IMR-90 (cell line): ENCODE data around the gene NRXN2. TPM values are rescaled to one million over a fixed set of nuclear protein-coding genes. Genes with fewer than 3 reads are reported as not detected.

ENCODE experiments used
- ATAC-seq: fragments of 200-7000 bp; cut with Tn5 transposase; 2 replicates; pipeline ENCODE4 v1.9.1; 2020; ENCODE audit warnings: low read depth, mild to moderate bottlenecking, moderate library complexity
- BruUV-seq: library from RNA; stranded (reverse); fragments of 400-500 nt; replicated peaks from 2 replicates; lab custom pipeline; 2021; lab: Mats Ljungman, UMichigan
- CTCF ChIA-PET: fragments of 300-600 bp; formaldehyde crosslinking; extraction: SDS; loops from one replicate; lab custom pipeline; 2021; ENCODE audit warnings: antibody characterized with exemption; lab: Yijun Ruan, JAX
- POLR2A ChIA-PET: fragments of 300-600 bp; sonication (Branson Sonifier 250); formaldehyde crosslinking; loops from one replicate; lab custom pipeline; 2022; ENCODE audit warnings: antibody characterized with exemption; ENCODE audit not compliant: unreplicated experiment; lab: Charles Lee
- DNase-seq: peaks from one replicate; pipeline ENCODE4 v3.0.0; 2013
- H2AFZ ChIP-seq: replicated peaks from 2 replicates; pipeline ENCODE3; 2013; ENCODE audit warnings: low read length, mild to moderate bottlenecking; ENCODE audit not compliant: poor library complexity
- H2AK5ac ChIP-seq: 2 replicates; pipeline ENCODE4 v1.6.1; 2013; ENCODE audit warnings: low read depth, low read length, inconsistent platforms
- H2AK9ac ChIP-seq: replicated peaks from 2 replicates; pipeline ENCODE3; 2013; ENCODE audit warnings: mild to moderate bottlenecking, low read depth, low read length, moderate library complexity; ENCODE audit not compliant: poor library complexity
- H2BK120ac ChIP-seq: 2 replicates; pipeline ENCODE4 v1.6.1; 2013; ENCODE audit warnings: low read depth, low read length, inconsistent platforms
- H2BK15ac ChIP-seq: 3 replicates; pipeline ENCODE4 v1.6.1; 2013; ENCODE audit warnings: low read depth, low read length, inconsistent platforms
- H2BK20ac ChIP-seq: 2 replicates; pipeline ENCODE4 v1.6.1; 2013; ENCODE audit warnings: low read depth, mild to moderate bottlenecking, inconsistent platforms, low read length, moderate library complexity
- H2BK5ac ChIP-seq: 2 replicates; pipeline ENCODE4 v1.6.1; 2013; ENCODE audit warnings: mild to moderate bottlenecking, low read depth, low read length, inconsistent platforms; ENCODE audit not compliant: poor library complexity, severe bottlenecking
- H3K14ac ChIP-seq: replicated peaks from 2 replicates; pipeline ENCODE4 v1.6.1; 2013; ENCODE audit warnings: low read depth, low read length, inconsistent platforms
- H3K18ac ChIP-seq: 2 replicates; pipeline ENCODE4 v1.6.1; 2013; ENCODE audit warnings: low read depth, low read length, control low read depth
- H3K23ac ChIP-seq: 2 replicates; pipeline ENCODE4 v1.6.1; 2013; ENCODE audit warnings: low read depth, low read length, inconsistent platforms
- H3K27ac ChIP-seq: 2 replicates; pipeline ENCODE4 v1.5.1; 2013; ENCODE audit warnings: mild to moderate bottlenecking, control low read depth, low read length; ENCODE audit not compliant: insufficient read depth
- H3K27me3 ChIP-seq: 2 replicates; pipeline ENCODE4 v1.6.1; 2013; ENCODE audit warnings: low read length; ENCODE audit not compliant: control insufficient read depth, insufficient read depth
- H3K36me3 ChIP-seq: 2 replicates; pipeline ENCODE4 v1.6.1; 2013; ENCODE audit warnings: low read length, mixed read lengths; ENCODE audit not compliant: control insufficient read depth, insufficient read depth
- H3K4ac ChIP-seq: 2 replicates; pipeline ENCODE4 v1.6.1; 2013; ENCODE audit warnings: low read depth, low read length, inconsistent platforms
- H3K4me1 ChIP-seq: 2 replicates; pipeline ENCODE4 v1.6.1; 2013; ENCODE audit warnings: low read length, mixed read lengths; ENCODE audit not compliant: control insufficient read depth, insufficient read depth
- H3K4me2 ChIP-seq: 2 replicates; pipeline ENCODE4 v1.6.1; 2013; ENCODE audit warnings: low read depth, mild to moderate bottlenecking, control low read depth, low read length, moderate library complexity
- H3K4me3 ChIP-seq: 2 replicates; pipeline ENCODE4 v1.5.1; 2013; ENCODE audit warnings: low read depth, mild to moderate bottlenecking, control low read depth, low read length, moderate library complexity; ENCODE audit not compliant: insufficient read depth
- H3K56ac ChIP-seq: 2 replicates; pipeline ENCODE4 v1.6.1; 2013; ENCODE audit warnings: low read length, inconsistent platforms; ENCODE audit not compliant: insufficient read depth; ENCODE audit errors: extremely low read depth
- H3K79me1 ChIP-seq, 2 experiments: 2 replicates each; pipeline ENCODE4 v1.6.1; 2013; ENCODE audit warnings: low read length in 2 of 2, inconsistent platforms in 1 of 2, low read depth in 1 of 2
- H3K9ac ChIP-seq: 2 replicates; pipeline ENCODE4 v1.6.1; 2013; ENCODE audit warnings: low read depth, low read length, control low read depth
- H3K9me1 ChIP-seq: 2 replicates; pipeline ENCODE4 v1.6.1; 2013; ENCODE audit warnings: low read length, inconsistent platforms; ENCODE audit not compliant: insufficient read depth
- H3K9me3 ChIP-seq: 2 replicates; pipeline ENCODE4 v1.6.1; 2013; ENCODE audit warnings: low read length; ENCODE audit not compliant: control insufficient read depth, insufficient read depth
- H4K20me1 ChIP-seq: 2 replicates; pipeline ENCODE4 v1.6.1; 2013; ENCODE audit warnings: low read length, inconsistent platforms; ENCODE audit not compliant: insufficient read depth
- H4K5ac ChIP-seq: 2 replicates; pipeline ENCODE4 v1.6.1; 2013; ENCODE audit warnings: mild to moderate bottlenecking, low read depth, low read length, control low read depth
- H4K8ac ChIP-seq, 2 experiments: 2 replicates each; pipeline ENCODE4 v1.6.1; 2013; ENCODE audit warnings: low read depth in 2 of 2, low read length in 2 of 2, control low read depth in 1 of 2, inconsistent platforms in 1 of 2
- H4K91ac ChIP-seq: 2 replicates; pipeline ENCODE4 v1.6.1; 2013; ENCODE audit warnings: low read depth, low read length, inconsistent platforms; ENCODE audit not compliant: insufficient read depth
- BHLHE40 ChIP-seq: fragments of 150-350 bp; IDR thresholded peaks from 2 replicates; pipeline ENCODE4 v1.6.1; 2016; ENCODE audit warnings: mild to moderate bottlenecking, low read depth, low read length
- CHD1 ChIP-seq: IDR thresholded peaks from 2 replicates; pipeline ENCODE4 v1.6.1; 2012; ENCODE audit warnings: low read depth, low read length, improper control_type of control experiment
- ELK1 ChIP-seq: fragments of 150-350 bp; IDR thresholded peaks from 2 replicates; pipeline ENCODE4 v1.6.1; 2016; ENCODE audit warnings: low read depth, mild to moderate bottlenecking, low read length, moderate library complexity, borderline replicate concordance
- MAZ ChIP-seq: IDR thresholded peaks from 2 replicates; pipeline ENCODE4 v1.6.1; 2012; ENCODE audit warnings: low read depth, mild to moderate bottlenecking, low read length, improper control_type of control experiment, moderate library complexity, borderline replicate concordance
- NFE2L2 ChIP-seq: fragments of 150-350 bp; IDR thresholded peaks from 2 replicates; pipeline ENCODE4 v1.6.1; 2016; ENCODE audit warnings: low read depth, mild to moderate bottlenecking, low read length
- SMC3 ChIP-seq: fragments of 150-350 bp; IDR thresholded peaks from 2 replicates; pipeline ENCODE4 v1.6.1; 2016; ENCODE audit warnings: low read depth, mild to moderate bottlenecking, antibody characterized with exemption, low read length, moderate library complexity
- WGBS, 2 experiments: methylation state at CpG; one replicate each; pipeline versions ENCODE4 v1.1.5 to v1.1.7; 2013; ENCODE audit warnings: missing lambda C conversion rate in 2 of 2; ENCODE audit not compliant: insufficient read length in 1 of 2; ENCODE audit errors: extremely low coverage in 2 of 2; 5-methylcytosine and 5-hydroxymethylcytosine counted together
- dilution Hi-C: fragments of 300-500 bp; cut with HindIII; formaldehyde crosslinking; loops from one replicate; pipeline ENCODE4 v1.14.3; 2018; ENCODE audit warnings: low sequenced_read_pairs; ENCODE audit not compliant: unreplicated experiment
- in situ Hi-C: fragments of 300-500 bp; cut with MboI; formaldehyde crosslinking; loops from 3 replicates; pipeline ENCODE4 v1.14.3; 2019; ENCODE audit warnings: low sequenced_read_pairs, inconsistent platforms, mixed read lengths
- intact Hi-C: fragments of 100-400 bp; cut with micrococcal nuclease; formaldehyde crosslinking; loops from 2 replicates; pipeline ENCODE4 v1.10.0; 2022
- polyA plus RNA-seq, 3 experiments: library from polyadenylated mRNA; depleted of rRNA; stranded (reverse); fragments of >200 nt; gene quantifications; 2 replicates each; pipeline ENCODE4 v1.2.3, GENCODE V29; 2012; ENCODE audit warnings: low replicate concordance in 1 of 3
- total RNA-seq: library from RNA; depleted of rRNA; stranded (reverse); fragments of >200 nt; gene quantifications from 2 replicates; pipeline ENCODE4 v1.2.3, GENCODE V29; 2012

NRXN2 gene
- total and polyA plus RNA-seq, 2 of the 4 experiments (the other 2 are of a cell fraction), result 0.18 to 0.22 TPM

DNA sequence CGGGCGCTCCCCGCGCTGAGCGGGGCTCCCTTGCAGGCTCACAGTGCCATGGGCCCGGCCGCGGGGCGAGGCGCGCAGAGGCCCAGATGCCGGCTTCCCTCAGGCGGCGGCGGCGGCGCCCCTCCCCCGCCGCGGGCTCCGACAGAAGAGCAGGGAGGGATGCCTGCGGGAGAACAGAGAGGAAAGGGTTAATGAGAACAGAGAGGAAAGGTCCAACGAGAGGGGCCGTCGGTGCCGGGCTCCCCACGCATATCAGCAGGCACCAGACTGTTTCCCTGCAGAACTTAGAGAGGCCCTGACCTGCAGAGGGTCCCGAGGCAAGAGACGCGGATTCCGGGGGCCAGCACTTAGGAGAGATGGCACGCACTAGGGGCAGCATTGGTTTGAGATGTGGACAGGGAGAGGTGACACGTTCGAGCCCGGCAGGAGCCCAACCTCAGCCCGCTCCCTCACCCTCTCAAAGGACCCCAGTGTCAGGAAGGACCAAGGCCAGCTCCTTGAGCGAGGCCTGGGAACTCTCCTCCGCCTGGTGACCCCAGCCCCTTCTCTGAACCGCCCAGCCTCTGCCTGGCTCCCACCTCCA lies 9.1 kb downstream of the NRXN2 start:
- Histone ChIP-seq H3K4ac (no peak overlapping the region), H2BK15ac (no peak overlapping the region), H3K9me3 (no peaks in the 10 kb centered on the region), H2AK5ac (no peak overlapping the region), H4K91ac (no peak overlapping the region), H3K4me1 (no peaks in the 10 kb centered on the region; the same call in 1 of the 2 replicates), H3K14ac (no peak overlapping the region), H4K5ac (no peak overlapping the region), H3K27ac (no peak overlapping the region), H3K18ac (no peak overlapping the region), H3K9ac (no peak overlapping the region), H4K20me1 (0 out of 2 replicates have a peak, but pooled peaks cover 3% of the 10 kb centered on the region), H2AFZ (no peak overlapping the region), H3K79me1 (no peaks in the 10 kb centered on the region), H2BK20ac (no peak overlapping the region), H4K8ac (no peak overlapping the region), H3K23ac (no peak overlapping the region), H3K4me3 (no peak overlapping the region), H3K9me1 (0 out of 2 replicates have a peak, but pooled peaks cover 4% of the 10 kb centered on the region), H3K36me3 (no peaks in the 10 kb centered on the region), H2AK9ac (no peak overlapping the region), H2BK120ac (no peak overlapping the region), H3K27me3 (peaks cover 82% of the 10 kb centered on the region), H2BK5ac (no peak overlapping the region), H3K56ac (no peak overlapping the region), H3K4me2 (no peak overlapping the region)
- WGBS, 2 experiments, result 3% methylated on average over 19 of the region's 39 CpGs; no CpG with 5 or more reads in 1 of the 2 experiments
- DNase-seq (no peak), ATAC-seq (no peak)
- BruUV-seq, result no TSS peak
- ChIA-PET CTCF (interaction anchor here (1.0 kb wide), 1 partner anchor 9 kb away, joined by 4 read pairs; no protein-coding TSS in a partner anchor), POLR2A (no interaction called here)
- dilution Hi-C loops (no loop called here), intact Hi-C loops (loop anchor here (5.0 kb wide), 1 partner anchor 223 kb away; the partner anchor contains the start of gene GPHA2), in situ Hi-C loops (no loop called here)
- TF ChIP-seq MAZ (no peak), BHLHE40 (no peak), NFE2L2 (no peak), CHD1 (no peak), SMC3 (no peak), ELK1 (no peak)
